GM12873 (cell line): ENCODE data around the gene TRMT2A.

Experiments
- CTCF ChIP-seq: IDR thresholded peaks from 2 replicates; pipeline ENCODE4 v1.5.1; 2012; ENCODE audit warnings: low read depth, mild to moderate bottlenecking, moderate library complexity, low read length, control low read depth; ENCODE audit not compliant: insufficient read depth; ENCODE audit errors: missing control alignments

The TRMT2A gene

GRCh38 chr22:20116951-20117632 is at the start of gene TRMT2A:
TSS of gene TRMT2A (minus strand) at chr22:20117226. CDS start at chr22:20116906, 320 bp downstream.
- TF ChIP-seq CTCF, result no peak

- TF ChIP-seq CTCF, result no peak
Observed at GRCh38 chr22:20166703-20167102, 49.7 kb upstream of the TRMT2A start.

- TF ChIP-seq CTCF, result no peak
Observed at GRCh38 chr22:20165913-20166312, 48.9 kb upstream of the TRMT2A start.

- no peak for TF ChIP-seq CTCF
Observed at GRCh38 chr22:20165421-20165820, 48.4 kb upstream of the TRMT2A start.

GRCh38 chr22:20164863-20165262 is 47.8 kb upstream of the TRMT2A start:
- no peak for TF ChIP-seq CTCF

- TF ChIP-seq CTCF, result no peak
Observed at GRCh38 chr22:20160041-20160440, 43.0 kb upstream of the TRMT2A start.

- TF ChIP-seq CTCF, result no peak
Observed at GRCh38 chr22:20159076-20159475, 42.0 kb upstream of the TRMT2A start.
